NT2/D1 (cell line): Measurements from ENCODE around the gene CFAP206.

Experiments used
- SUZ12 ChIP-seq: IDR thresholded peaks from 2 replicates; pipeline ENCODE4 v1.6.1; 2011; ENCODE audit not compliant: insufficient read length, insufficient read depth; ENCODE audit errors: extremely low read depth
- YY1 ChIP-seq: IDR thresholded peaks from 2 replicates; pipeline ENCODE4 v1.6.1; 2011; ENCODE audit not compliant: insufficient read length, insufficient read depth
- ZNF274 ChIP-seq: IDR thresholded peaks from 2 replicates; pipeline ENCODE4 v1.6.1; 2011; ENCODE audit warnings: mild to moderate bottlenecking, low read depth, low read length

DNA sequence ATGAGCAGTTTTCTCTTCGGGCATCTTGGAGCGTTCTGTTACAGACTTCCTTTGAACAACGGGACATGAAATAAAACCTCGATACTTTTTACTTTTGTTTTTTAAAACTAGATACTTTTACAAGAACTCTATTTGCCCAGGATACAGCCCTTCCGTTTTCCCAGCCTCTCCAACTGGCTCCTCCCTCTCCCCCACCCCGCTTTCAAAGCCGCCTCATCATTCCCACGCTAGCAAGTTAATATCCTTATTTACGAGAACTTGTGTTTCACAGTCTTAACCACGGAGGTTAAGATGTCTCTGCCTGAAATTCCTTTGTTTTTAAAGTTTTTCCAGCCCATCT is 241 bp upstream of the CFAP206 start:
- TF ChIP-seq YY1 (no peak), ZNF274 (no peak), SUZ12 (no peak)
